ENCODE measurements around the gene CSMD2.

The CSMD2 gene

DNA sequence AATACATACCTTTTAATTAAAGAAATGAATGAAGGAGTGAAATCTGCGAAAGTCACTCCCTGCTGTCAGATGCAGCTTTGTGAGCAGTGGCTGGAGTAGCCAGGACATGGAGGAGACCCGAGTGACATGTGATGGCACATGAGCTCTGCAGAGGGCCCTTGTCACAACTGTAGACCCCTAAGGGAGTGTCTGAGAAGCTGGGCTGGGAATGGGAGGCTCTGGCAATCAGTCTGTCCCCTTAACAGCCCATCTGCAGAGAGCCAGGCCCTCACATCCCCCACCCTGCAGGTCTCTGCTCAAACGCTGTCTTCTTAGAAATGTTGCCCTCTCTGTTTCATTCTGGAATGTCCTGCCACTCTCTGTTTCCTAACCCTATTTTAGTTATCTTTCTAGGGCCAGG is 176.9 kb downstream of the CSMD2 start:
- peaks cover 0 to 4% of the 10 kb centered on the region in 2 donors for H3K27me3 ChIP-seq (ENCODE audit: control insufficient read depth in 1 of 2, insufficient read depth in 2 of 2, low read length in 2 of 2)
- H3K9me3 ChIP-seq (ENCODE audit: low read length) = no peaks in the 10 kb centered on the region
- no peaks in the 10 kb centered on the region for H3K36me3 ChIP-seq (ENCODE audit: insufficient read depth, low read length)
- H3K27ac ChIP-seq (ENCODE audit: low read depth, low read length) = no peak overlapping the region
- H3K9ac ChIP-seq (ENCODE audit: low read length) = no peak overlapping the region
- peaks cover 20% of the 10 kb centered on the region for H3K4me1 ChIP-seq (ENCODE audit: insufficient read depth, low read length)
- no peak overlapping the region for H3K4me3 ChIP-seq (ENCODE audit: low read depth in 1 of 2, low read length in 2 of 2)

DNA sequence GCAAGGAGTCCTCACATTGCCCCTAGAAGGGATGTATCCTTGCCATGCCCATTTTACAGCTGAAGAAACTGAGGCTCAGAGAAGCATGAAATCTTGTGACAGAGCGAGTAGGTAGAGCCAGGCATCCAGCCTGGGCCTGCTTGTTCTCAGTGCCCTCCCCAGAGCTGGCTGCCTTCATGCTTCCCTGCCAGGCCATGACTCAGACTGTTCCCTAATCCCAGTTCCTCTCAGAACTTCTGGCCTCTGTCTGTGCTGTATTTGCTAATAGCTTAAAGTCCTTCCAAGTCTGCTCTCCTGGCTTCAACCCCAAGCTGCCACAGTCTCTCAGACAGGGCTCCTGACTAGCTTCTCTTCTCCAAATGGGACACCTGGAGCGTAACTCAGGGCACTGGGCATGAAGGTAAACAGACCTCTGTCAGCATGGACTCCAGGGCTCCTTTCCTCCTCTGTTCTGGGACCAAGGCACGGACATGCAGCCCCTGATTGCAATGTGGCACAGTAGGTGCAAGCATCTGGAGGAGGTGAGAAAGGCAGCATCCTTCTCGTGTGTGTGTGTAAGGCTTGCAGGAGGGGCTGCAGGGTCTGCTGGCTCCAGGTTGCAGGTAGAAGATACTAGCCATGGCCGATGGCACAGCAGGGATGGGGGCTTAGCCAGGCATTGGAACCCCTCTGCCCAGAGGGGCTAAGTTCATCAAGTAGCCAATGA is 178.5 kb downstream of the CSMD2 start:
- H3K36me3 ChIP-seq (ENCODE audit: insufficient read depth, low read length) = no peaks in the 10 kb centered on the region
- H3K9ac ChIP-seq (ENCODE audit: low read length) = no peak overlapping the region
- no peaks in the 10 kb centered on the region for H3K9me3 ChIP-seq (ENCODE audit: low read length)
- peaks cover 0 to 3% of the 10 kb centered on the region in 2 donors for H3K27me3 ChIP-seq (ENCODE audit: control insufficient read depth in 1 of 2, insufficient read depth in 2 of 2, low read length in 2 of 2)
- no peak overlapping the region for H3K4me3 ChIP-seq (ENCODE audit: low read depth in 1 of 2, low read length in 2 of 2)
- H3K27ac ChIP-seq (ENCODE audit: low read depth, low read length) = no peak overlapping the region
- H3K4me1 ChIP-seq (ENCODE audit: insufficient read depth, low read length) = peaks cover 20% of the 10 kb centered on the region

DNA sequence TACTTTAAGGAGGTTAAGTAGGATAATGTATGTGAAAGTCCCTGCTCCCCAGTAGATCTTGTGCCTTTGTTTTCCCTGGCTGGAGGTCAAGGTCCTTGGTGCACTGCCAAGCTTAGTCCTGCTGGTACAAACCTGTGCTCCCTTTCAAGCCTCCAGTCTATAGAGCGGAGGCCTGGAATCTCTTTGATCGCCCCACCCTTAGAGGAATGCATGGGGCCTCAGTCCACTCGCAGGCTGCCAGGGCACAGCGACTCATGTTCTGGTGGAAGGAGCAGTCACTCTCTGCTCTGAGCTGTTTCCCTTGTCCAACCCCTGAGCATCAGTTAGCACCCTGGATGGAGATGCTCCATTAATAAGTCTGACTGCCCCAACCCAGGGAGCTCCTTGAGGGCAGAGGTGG is 179.4 kb downstream of the CSMD2 start:
- no peak overlapping the region for H3K27ac ChIP-seq (ENCODE audit: low read depth, low read length)
- peaks cover 20% of the 10 kb centered on the region for H3K4me1 ChIP-seq (ENCODE audit: insufficient read depth, low read length)
- H3K4me3 ChIP-seq (ENCODE audit: low read depth in 1 of 2, low read length in 2 of 2) = no peak overlapping the region
- H3K9me3 ChIP-seq (ENCODE audit: low read length) = no peaks in the 10 kb centered on the region
- no peaks in the 10 kb centered on the region for H3K36me3 ChIP-seq (ENCODE audit: insufficient read depth, low read length)
- no peaks in the 10 kb centered on the region for H3K27me3 ChIP-seq (ENCODE audit: control insufficient read depth in 1 of 2, insufficient read depth in 2 of 2, low read length in 2 of 2)
- H3K9ac ChIP-seq (ENCODE audit: low read length) = no peak overlapping the region

DNA sequence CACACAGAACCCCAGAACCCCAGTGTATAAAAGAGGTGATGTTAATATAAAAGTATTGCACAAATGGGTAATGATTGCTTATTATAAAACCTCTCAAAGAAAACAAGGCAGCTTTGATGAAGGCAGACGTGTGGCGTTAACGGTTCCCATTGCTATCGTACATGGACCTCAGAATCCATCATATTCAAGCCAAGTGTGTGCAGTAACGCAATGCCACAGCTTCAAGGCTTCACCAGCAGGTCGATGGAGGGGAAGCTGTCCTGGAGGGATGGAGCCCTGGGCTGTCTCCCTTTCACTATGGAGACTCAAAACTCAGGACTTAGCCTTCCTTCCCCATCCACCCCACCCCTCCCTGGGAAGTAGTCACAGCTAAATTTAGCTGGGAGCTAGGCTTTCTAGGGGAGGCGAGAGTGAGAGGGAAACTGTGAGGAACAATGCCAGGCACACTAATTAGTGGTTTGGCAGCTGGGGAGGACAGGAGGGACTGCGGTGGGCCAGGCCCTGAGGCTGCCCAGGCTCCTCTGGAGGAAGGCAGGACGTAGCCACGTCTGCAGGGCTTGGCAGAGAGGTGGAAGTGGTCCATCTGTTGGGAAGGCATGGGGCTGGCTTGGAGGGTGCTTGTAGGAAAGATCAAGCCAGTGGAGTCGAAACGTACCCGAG is 180.0 kb downstream of the CSMD2 start:
- Histone ChIP-seq H3K36me3 (ENCODE audit: insufficient read depth, low read length) (no peaks in the 10 kb centered on the region), H3K27me3 (ENCODE audit: control insufficient read depth in 1 of 2, insufficient read depth in 2 of 2, low read length in 2 of 2) (no peaks in the 10 kb centered on the region), H3K9me3 (ENCODE audit: low read length) (no peaks in the 10 kb centered on the region), H3K4me1 (ENCODE audit: insufficient read depth, low read length) (peaks cover 20% of the 10 kb centered on the region), H3K27ac (ENCODE audit: low read depth, low read length) (no peak overlapping the region), H3K4me3 (ENCODE audit: low read depth in 1 of 2, low read length in 2 of 2) (no peak overlapping the region), H3K9ac (ENCODE audit: low read length) (no peak overlapping the region)

DNA sequence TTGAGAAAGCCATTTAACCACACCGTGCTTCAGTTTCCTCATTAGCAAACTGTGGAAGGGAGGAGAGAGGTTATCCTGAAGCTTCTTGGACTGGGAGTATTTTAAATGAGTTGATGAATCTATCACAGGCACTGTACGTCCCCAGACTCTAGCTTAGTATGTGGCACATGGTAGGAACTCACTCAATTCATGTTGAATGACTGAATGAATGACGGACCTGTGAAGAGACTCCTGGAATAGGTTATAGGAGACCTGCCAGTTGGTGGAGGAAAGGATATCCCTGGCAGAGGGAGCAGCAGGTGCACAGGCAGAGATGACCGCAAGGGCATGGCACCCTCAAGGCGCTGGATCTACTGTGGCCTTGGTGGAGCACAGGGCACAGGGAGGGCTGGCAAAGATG is 182.6 kb downstream of the CSMD2 start:
- H3K27ac ChIP-seq (ENCODE audit: low read depth, low read length) = no peak overlapping the region
- H3K9ac ChIP-seq (ENCODE audit: low read length) = no peak overlapping the region
- H3K4me3 ChIP-seq (ENCODE audit: low read depth in 1 of 2, low read length in 2 of 2) = no peak overlapping the region
- no peaks in the 10 kb centered on the region for H3K27me3 ChIP-seq (ENCODE audit: control insufficient read depth in 1 of 2, insufficient read depth in 2 of 2, low read length in 2 of 2)
- peaks cover 20% of the 10 kb centered on the region for H3K4me1 ChIP-seq (ENCODE audit: insufficient read depth, low read length)
- no peaks in the 10 kb centered on the region for H3K36me3 ChIP-seq (ENCODE audit: insufficient read depth, low read length)
- H3K9me3 ChIP-seq (ENCODE audit: low read length) = no peaks in the 10 kb centered on the region

DNA sequence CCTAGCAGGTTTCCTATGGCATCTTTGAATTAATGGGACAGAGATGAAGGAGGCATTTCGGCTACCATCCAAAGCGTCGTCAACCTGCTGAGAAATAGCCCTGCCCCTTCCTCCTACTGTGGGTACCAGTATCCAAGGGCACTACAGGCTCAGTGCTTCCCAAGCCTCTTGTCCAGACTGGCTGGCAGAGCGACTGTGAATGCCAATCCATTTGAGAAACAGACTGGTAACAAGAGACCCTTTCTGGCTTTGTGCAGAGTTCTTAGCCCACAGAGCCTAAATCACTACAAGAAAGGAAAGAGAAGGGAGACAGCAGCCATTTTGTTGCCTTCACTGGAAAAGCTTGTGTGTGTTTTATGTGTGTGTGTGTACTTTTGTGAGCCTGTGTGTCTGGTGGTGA is 185.7 kb downstream of the CSMD2 start:
- H3K27ac ChIP-seq (ENCODE audit: low read depth, low read length) = no peak overlapping the region
- no peaks in the 10 kb centered on the region for H3K9me3 ChIP-seq (ENCODE audit: low read length)
- no peaks in the 10 kb centered on the region for H3K36me3 ChIP-seq (ENCODE audit: insufficient read depth, low read length)
- H3K9ac ChIP-seq (ENCODE audit: low read length) = no peak overlapping the region
- H3K4me1 ChIP-seq (ENCODE audit: insufficient read depth, low read length) = peaks cover 7% of the 10 kb centered on the region
- no peak overlapping the region for H3K4me3 ChIP-seq (ENCODE audit: low read depth in 1 of 2, low read length in 2 of 2)
- no peaks in the 10 kb centered on the region for H3K27me3 ChIP-seq (ENCODE audit: control insufficient read depth in 1 of 2, insufficient read depth in 2 of 2, low read length in 2 of 2)

DNA sequence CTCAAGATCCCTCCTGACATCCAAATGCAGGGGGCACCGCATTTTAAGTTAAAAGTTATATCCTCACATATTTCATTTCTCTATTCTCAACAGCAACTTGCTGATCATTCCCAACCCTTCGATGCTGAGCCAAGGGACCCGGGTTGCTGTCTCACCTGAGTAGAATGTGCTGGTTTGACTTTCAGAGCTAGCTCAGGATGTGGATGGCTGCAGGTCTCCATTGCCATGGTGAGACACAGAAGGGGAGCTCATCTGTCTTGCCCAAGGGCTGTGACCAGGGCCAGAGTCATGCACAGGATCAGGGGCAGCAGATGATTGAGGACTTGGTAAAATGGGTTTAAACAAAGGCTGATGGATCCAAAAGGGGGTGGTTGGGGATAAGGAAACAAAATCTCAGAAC is 189.1 kb downstream of the CSMD2 start:
- Histone ChIP-seq H3K27me3 (ENCODE audit: control insufficient read depth in 1 of 2, insufficient read depth in 2 of 2, low read length in 2 of 2) (no peaks in the 10 kb centered on the region), H3K4me1 (ENCODE audit: insufficient read depth, low read length) (peaks cover 29% of the 10 kb centered on the region), H3K36me3 (ENCODE audit: insufficient read depth, low read length) (no peaks in the 10 kb centered on the region), H3K4me3 (ENCODE audit: low read depth in 1 of 2, low read length in 2 of 2) (no peak overlapping the region), H3K9ac (ENCODE audit: low read length) (no peak overlapping the region), H3K9me3 (ENCODE audit: low read length) (no peaks in the 10 kb centered on the region), H3K27ac (ENCODE audit: low read depth, low read length) (no peak overlapping the region)

DNA sequence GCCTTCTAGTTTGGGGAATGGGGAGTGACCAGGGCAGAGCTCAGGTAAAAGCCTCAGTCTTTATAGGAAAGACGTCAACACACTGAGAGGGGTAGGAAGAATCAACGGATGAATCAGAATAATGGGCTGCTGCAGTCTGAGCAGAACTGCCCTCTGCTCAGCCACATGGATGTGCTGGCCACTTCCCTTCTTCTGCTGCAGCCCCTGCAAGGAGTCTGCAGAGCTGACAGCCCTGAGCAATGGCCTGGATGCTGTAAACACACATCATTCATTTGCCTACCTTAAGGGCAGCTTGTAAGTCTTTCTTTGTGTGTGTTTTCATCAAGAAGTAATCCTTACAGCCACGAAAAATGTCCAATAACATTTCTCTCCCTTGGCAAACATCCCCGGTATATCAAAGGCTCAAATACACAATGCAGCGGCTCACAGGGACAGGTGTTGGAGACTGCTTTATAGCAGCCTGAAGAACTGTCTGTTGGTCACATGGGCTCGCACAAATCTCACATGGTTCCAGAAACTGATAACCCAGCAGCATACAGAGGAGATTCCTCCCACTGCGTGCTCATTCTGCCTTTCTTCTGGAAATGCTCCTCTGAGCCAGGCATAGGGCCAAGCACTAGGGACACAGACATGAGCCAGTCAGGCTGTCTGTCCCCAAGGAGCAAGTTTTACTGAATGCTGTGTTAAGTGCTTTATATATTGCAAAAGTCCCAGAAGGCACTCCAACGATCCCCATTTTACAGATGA is 191.1 kb downstream of the CSMD2 start:
- Histone ChIP-seq H3K9ac (ENCODE audit: low read length) (no peak overlapping the region), H3K9me3 (ENCODE audit: low read length) (no peaks in the 10 kb centered on the region), H3K4me1 (ENCODE audit: insufficient read depth, low read length) (peaks cover 29% of the 10 kb centered on the region), H3K27me3 (ENCODE audit: control insufficient read depth in 1 of 2, insufficient read depth in 2 of 2, low read length in 2 of 2) (no peaks in the 10 kb centered on the region), H3K27ac (ENCODE audit: low read depth, low read length) (no peak overlapping the region), H3K4me3 (ENCODE audit: low read depth in 1 of 2, low read length in 2 of 2) (no peak overlapping the region), H3K36me3 (ENCODE audit: insufficient read depth, low read length) (no peaks in the 10 kb centered on the region)

DNA sequence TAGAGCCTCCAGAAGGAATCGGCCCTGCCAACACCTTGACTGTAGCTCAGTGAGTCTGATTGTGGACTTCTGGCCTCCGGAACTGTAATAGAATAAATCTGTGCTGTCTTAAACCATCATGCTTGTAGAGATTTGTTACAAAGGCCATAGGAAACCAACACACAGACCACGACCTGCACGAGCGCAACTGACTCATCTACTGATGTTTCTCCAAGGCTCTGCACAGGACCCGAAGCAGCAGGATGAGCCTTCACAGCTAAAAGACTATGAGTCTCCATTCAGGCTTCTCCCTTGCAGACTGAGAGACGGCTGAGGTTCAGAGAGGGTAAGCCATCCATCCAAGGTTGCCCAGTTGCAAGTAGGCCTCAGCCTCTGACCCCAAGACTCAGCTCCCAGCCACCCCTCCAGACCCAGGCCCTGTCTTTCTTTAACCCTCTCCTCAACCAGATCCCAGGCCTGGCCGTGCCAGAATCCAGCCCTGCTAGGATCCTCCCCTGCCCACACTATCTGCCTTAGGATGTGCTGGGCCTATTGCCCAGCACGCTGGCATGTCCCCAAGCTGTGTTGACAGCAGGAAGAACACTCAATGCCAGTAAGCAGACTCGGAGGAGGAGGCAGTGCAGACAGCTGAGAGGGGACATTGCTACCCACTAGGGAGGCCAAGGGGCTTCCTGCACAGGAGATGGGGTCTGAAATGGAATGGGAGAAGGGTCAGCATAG is 192.2 kb downstream of the CSMD2 start:
- Histone ChIP-seq H3K4me3 (ENCODE audit: low read depth in 1 of 2, low read length in 2 of 2) (no peak overlapping the region), H3K27me3 (ENCODE audit: control insufficient read depth in 1 of 2, insufficient read depth in 2 of 2, low read length in 2 of 2) (no peaks in the 10 kb centered on the region), H3K9ac (ENCODE audit: low read length) (no peak overlapping the region), H3K27ac (ENCODE audit: low read depth, low read length) (no peak overlapping the region), H3K36me3 (ENCODE audit: insufficient read depth, low read length) (no peaks in the 10 kb centered on the region), H3K4me1 (ENCODE audit: insufficient read depth, low read length) (peaks cover 29% of the 10 kb centered on the region), H3K9me3 (ENCODE audit: low read length) (no peaks in the 10 kb centered on the region)

DNA sequence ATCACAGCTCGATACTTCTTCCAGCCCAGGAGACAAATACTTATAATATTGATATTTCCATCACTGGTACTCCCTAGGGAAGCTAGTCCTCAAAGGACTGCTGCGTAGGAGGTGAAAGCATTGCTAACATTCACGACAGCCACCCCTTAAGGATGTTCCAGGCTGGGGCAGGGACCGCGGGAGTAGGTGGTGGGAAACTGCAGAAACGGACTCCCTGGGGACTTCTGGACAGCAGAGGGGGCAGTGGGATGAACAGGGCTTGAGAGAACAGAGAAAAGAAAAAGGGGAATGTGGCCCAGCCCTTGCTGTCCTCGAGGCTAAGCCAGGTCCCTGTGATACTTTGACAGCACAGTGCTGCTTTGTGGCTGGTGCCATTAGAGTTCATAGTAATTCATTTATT is 193.1 kb downstream of the CSMD2 start:
- Histone ChIP-seq H3K27ac (ENCODE audit: low read depth, low read length) (no peak overlapping the region), H3K4me1 (ENCODE audit: insufficient read depth, low read length) (peaks cover 29% of the 10 kb centered on the region)

DNA sequence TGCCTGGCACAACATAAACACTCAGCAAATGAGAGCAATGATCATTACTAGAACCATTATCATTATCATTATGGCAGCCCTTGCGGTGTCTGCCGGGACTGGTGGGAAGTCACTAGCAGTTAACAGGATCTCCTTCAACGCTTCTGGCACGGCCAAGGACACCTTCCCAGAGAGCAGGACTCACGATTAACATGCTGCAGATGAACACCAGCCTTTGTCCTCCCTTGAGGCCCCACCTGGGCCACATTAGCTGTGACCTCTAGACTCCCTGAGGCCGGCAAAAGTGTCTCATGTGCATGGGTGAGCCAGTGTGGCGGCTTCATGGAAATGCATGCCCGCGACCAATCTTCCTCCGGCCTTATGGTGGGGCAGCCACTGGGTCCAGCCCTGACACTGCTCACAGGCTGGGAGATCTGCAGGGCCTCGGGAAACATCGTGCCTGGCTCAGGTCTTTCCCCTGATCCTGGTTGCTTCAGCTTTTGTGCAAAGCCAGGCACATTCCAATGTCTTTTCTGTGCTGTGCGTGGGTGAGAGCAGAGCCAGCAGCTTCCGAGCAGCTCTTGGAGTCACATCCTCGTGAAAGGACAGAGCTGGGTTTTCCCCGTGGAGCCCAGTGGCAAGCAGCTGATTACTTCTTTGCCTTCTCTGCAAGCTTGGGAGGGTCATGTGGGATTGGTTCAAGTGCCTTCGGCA is 193.9 kb downstream of the CSMD2 start:
- H3K4me1 ChIP-seq (ENCODE audit: insufficient read depth, low read length) = peaks cover 29% of the 10 kb centered on the region
- H3K4me3 ChIP-seq (ENCODE audit: low read depth in 1 of 2, low read length in 2 of 2) = no peak overlapping the region
- H3K27ac ChIP-seq (ENCODE audit: low read depth, low read length) = no peak overlapping the region
- H3K27me3 ChIP-seq (ENCODE audit: control insufficient read depth in 1 of 2, insufficient read depth in 2 of 2, low read length in 2 of 2) = no peaks in the 10 kb centered on the region
- H3K9me3 ChIP-seq (ENCODE audit: low read length) = no peaks in the 10 kb centered on the region
- H3K36me3 ChIP-seq (ENCODE audit: insufficient read depth, low read length) = no peaks in the 10 kb centered on the region
- no peak overlapping the region for H3K9ac ChIP-seq (ENCODE audit: low read length)

More for the DNA sequence above, 193.1 kb downstream of the CSMD2 start:
- no peak overlapping the region for H3K9ac ChIP-seq (ENCODE audit: low read length)
- H3K36me3 ChIP-seq (ENCODE audit: insufficient read depth, low read length) = no peaks in the 10 kb centered on the region
- no peak overlapping the region for H3K4me3 ChIP-seq (ENCODE audit: low read depth in 1 of 2, low read length in 2 of 2)
- H3K9me3 ChIP-seq (ENCODE audit: low read length) = no peaks in the 10 kb centered on the region
- H3K27me3 ChIP-seq (ENCODE audit: control insufficient read depth in 1 of 2, insufficient read depth in 2 of 2, low read length in 2 of 2) = no peaks in the 10 kb centered on the region
